GM23248 (cell line): ENCODE data around the gene SHISA5. TPM values are rescaled to one million over a fixed set of nuclear protein-coding genes. Genes with fewer than 3 reads are reported as not detected.
A peak's percentile ranks its signal among the peaks of the same experiment; 100 is the strongest.
"Not testable (repeated sequence)": the region's sequence is repeated elsewhere in the genome, so short reads cannot be mapped to it uniquely, and the experiment has no call there.

Experiments
- DNase-seq: peaks from one replicate; pipeline ENCODE4 v3.0.0-alpha.2; 2015
- H2AFZ ChIP-seq: fragments of 200-600 bp; sonication (generic); 2 replicates; pipeline ENCODE4 v1.6.1; 2016; ENCODE audit warnings: antibody characterized with exemption
- H3F3A ChIP-seq: fragments of 200-600 bp; sonication (generic); 2 replicates; pipeline ENCODE4 v1.6.1; 2016; ENCODE audit warnings: mild to moderate bottlenecking, antibody characterized with exemption, mixed run types; ENCODE audit not compliant: insufficient read depth
- H3K27ac ChIP-seq: fragments of 200-600 bp; sonication (generic); 2 replicates; pipeline ENCODE4 v1.5.1; 2016; ENCODE audit warnings: mild to moderate bottlenecking
- H3K27me3 ChIP-seq: fragments of 200-600 bp; sonication (generic); replicated peaks from 2 replicates; pipeline ENCODE4 v1.6.1; 2016; ENCODE audit warnings: mild to moderate bottlenecking; ENCODE audit not compliant: insufficient read depth
- H3K36me3 ChIP-seq: fragments of 200-600 bp; sonication (generic); 2 replicates; pipeline ENCODE4 v1.6.1; 2016; ENCODE audit warnings: low read depth, mild to moderate bottlenecking
- H3K4me1 ChIP-seq: fragments of 200-600 bp; sonication (generic); 2 replicates; pipeline ENCODE4 v1.6.1; 2016; ENCODE audit warnings: mild to moderate bottlenecking; ENCODE audit not compliant: insufficient read depth
- H3K4me2 ChIP-seq: fragments of 200-600 bp; sonication (generic); one replicate; pipeline ENCODE4 v1.6.1; 2016; ENCODE audit warnings: mild to moderate bottlenecking; ENCODE audit not compliant: unreplicated experiment
- H3K4me3 ChIP-seq: fragments of 200-600 bp; sonication (generic); 2 replicates; pipeline ENCODE4 v1.5.1; 2016; ENCODE audit warnings: mild to moderate bottlenecking
- H3K79me2 ChIP-seq: fragments of 200-600 bp; sonication (generic); 2 replicates; pipeline ENCODE4 v1.6.1; 2016; ENCODE audit warnings: mild to moderate bottlenecking; ENCODE audit not compliant: insufficient read depth
- H3K9ac ChIP-seq: fragments of 200-600 bp; sonication (generic); 2 replicates; pipeline ENCODE4 v1.6.1; 2016; ENCODE audit warnings: mild to moderate bottlenecking
- H3K9me2 ChIP-seq: fragments of 200-600 bp; sonication (generic); 2 replicates; pipeline ENCODE4 v1.6.1; 2016; ENCODE audit warnings: mixed run types, mild to moderate bottlenecking, moderate library complexity; ENCODE audit not compliant: insufficient read depth
- H3K9me3 ChIP-seq: fragments of 200-600 bp; sonication (generic); one replicate; pipeline ENCODE4 v1.6.1; 2017; ENCODE audit warnings: low read depth
- H4K20me1 ChIP-seq: fragments of 200-600 bp; sonication (generic); 2 replicates; pipeline ENCODE4 v1.6.0; 2016; ENCODE audit not compliant: insufficient read depth
- EZH2 ChIP-seq: fragments of 200-600 bp; sonication (generic); IDR thresholded peaks from 2 replicates; pipeline ENCODE4 v1.6.1; 2018; ENCODE audit warnings: antibody characterized with exemption, mild to moderate bottlenecking; ENCODE audit not compliant: insufficient read depth, poor library complexity, severe bottlenecking
- EZH2phosphoT487 ChIP-seq: fragments of 200-600 bp; sonication (generic); IDR thresholded peaks from 2 replicates; pipeline ENCODE4 v1.6.1; 2018; ENCODE audit warnings: antibody characterized with exemption, moderate library complexity, mild to moderate bottlenecking, low read depth; ENCODE audit not compliant: insufficient read depth
- WGBS, 2 experiments: methylation state at CpG; one replicate each; pipeline ENCODE4 v1.1.6; 2015 to 2017; ENCODE audit warnings: low lambda C conversion rate in 2 of 2, low coverage in 1 of 2; ENCODE audit errors: missing lambda C conversion rate in 2 of 2; 5-methylcytosine and 5-hydroxymethylcytosine counted together
- in situ Hi-C: fragments of 300-500 bp; cut with MboI; formaldehyde crosslinking; loops from 2 replicates; pipeline ENCODE4 v1.15.0; 2020
- polyA plus RNA-seq: library from polyadenylated mRNA; unstranded; fragments of >200 nt; fragmentation: Nextera tagmentation; extraction: Ambion mirVana; gene quantifications from 2 replicates; pipeline ENCODE4 v1.2.1, GENCODE V29; 2016
- total RNA-seq: library from RNA; depleted of rRNA; stranded (reverse); fragments of >200 nt; shearing (Covaris generic); gene quantifications from 2 replicates; pipeline ENCODE4 v1.2.3, GENCODE V29; 2014; rRNA removed

SHISA5 gene, protein sequence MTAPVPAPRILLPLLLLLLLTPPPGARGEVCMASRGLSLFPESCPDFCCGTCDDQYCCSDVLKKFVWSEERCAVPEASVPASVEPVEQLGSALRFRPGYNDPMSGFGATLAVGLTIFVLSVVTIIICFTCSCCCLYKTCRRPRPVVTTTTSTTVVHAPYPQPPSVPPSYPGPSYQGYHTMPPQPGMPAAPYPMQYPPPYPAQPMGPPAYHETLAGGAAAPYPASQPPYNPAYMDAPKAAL
- total RNA-seq: 153 and 154 TPM in 2 replicates
- polyA plus RNA-seq: 215 and 223 TPM in 2 replicates

- Histone ChIP-seq H3F3A (peaks cover 11% of the 10 kb centered on the region), H3K79me2 (peaks cover 16% of the 10 kb centered on the region), H2AFZ (peak within 1 kb of the TSS; percentile 77), H3K36me3 (no peaks in the 10 kb centered on the region), H3K27me3 (no peaks in the 10 kb centered on the region), H3K4me1 (peaks cover 18% of the 10 kb centered on the region), H3K27ac (peak within 1 kb of the TSS; percentile 63), H3K9me3 (no peaks in the 10 kb centered on the region), H3K4me2 (peak within 1 kb of the TSS; percentile 83), H4K20me1 (no peaks in the 10 kb centered on the region), H3K9ac (peak within 1 kb of the TSS; percentile 86), H3K4me3 (peak within 1 kb of the TSS; percentile 79), H3K9me2 (no peaks in the 10 kb centered on the region)
- in situ Hi-C loops: no loop called here
- peak; percentile 78 for DNase-seq
- TF ChIP-seq EZH2phosphoT487 (no peak), EZH2 (no peak)
- 2 to 3% methylated on average over 18 to 65 of the region's 66 CpGs for WGBS, 2 experiments
Measured at GRCh38 chr3:48504051-48504946, at the start of gene SHISA5. Gene SHISA5, minus strand, starts transcription at chr3:48504174. Its CDS starts 80 bp downstream, at chr3:48504094.

DNA sequence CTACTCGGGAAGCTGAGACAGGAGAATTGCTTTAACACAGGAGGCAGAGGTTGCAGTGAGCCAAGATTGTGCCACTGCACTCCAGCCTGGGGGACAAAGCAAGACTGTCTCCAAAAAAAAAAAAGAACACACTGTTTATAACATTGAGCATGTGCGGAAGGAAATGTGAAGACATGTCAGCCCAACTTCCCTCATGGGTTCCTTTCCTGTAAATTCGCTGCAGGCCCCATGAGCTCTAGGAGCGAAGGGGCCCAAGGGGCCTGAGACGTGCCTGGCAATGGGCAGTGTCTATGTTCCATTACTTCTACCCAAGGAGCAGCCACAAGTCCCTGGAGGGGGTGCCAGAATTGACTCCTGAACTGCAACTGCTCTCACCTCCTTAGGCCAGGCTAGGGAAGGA lies 49.4 kb upstream of the SHISA5 start:
- Histone ChIP-seq H2AFZ (no peak overlapping the region), H4K20me1 (no peaks in the 10 kb centered on the region), H3K79me2 (peaks cover 10% of the 10 kb centered on the region), H3K27ac (no peak overlapping the region), H3K4me2 (no peak overlapping the region), H3K9me2 (no peaks in the 10 kb centered on the region), H3K4me3 (no peak overlapping the region), H3K36me3 (no peaks in the 10 kb centered on the region), H3K9me3 (no peaks in the 10 kb centered on the region), H3K9ac (no peak overlapping the region), H3K27me3 (no peaks in the 10 kb centered on the region), H3K4me1 (peaks cover 5% of the 10 kb centered on the region; the same call in 1 of the 2 replicates), H3F3A (0 out of 2 replicates have a peak, but pooled peaks cover 6% of the 10 kb centered on the region)
- WGBS, 2 experiments: 83 to 84% methylated on average over 4 to 5 of the region's 5 CpGs
- in situ Hi-C loops: loop anchor here (5.0 kb wide), 1 partner anchor 86 kb away; a partner anchor contains a TSS
- no peak for DNase-seq
- no peak for TF ChIP-seq EZH2phosphoT487
- no peak for TF ChIP-seq EZH2

DNA sequence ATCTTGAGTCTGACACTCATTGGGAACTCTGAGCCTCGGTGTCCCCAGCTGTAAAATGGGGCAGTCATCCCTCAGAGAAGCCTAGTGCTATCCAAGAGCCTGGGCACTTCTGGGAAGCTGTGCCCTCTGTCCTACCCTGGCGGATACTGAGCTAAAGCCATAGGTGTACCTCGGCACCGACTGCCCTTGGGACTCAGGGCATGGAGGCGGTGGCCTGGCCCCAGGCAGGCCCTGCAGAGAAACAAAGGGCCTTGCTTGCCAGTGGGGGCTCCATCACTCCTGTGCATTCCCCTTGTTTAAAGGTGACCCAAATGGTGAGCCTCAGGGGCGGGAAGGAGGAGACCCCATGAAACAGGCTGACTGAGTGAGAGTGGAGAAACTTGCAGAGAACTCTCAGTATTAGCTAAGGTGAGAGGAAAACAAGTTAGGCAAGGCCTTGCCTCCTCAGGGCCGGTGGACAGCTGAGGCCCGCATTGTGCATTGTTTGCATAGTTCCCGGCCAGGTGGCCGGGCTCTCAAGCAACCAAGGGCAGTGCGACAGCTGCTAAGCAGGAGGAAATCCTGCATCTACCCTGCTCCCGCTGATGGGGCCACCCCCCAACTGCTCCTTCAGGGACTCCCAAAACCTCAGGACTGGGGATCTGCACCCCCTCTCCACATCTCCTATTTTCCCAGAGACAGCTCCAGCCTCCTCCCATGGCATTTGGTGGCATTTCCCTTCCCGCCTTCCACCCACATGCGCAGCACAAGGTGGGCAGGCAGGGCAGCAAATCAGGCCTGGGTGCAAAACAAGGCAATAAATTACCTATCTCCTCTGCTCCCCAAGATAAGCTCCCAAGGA lies 48.4 kb upstream of the SHISA5 start:
- in situ Hi-C loops: loop anchor here (5.0 kb wide), 1 partner anchor 85 kb away; a partner anchor contains a TSS
- Histone ChIP-seq H3K9me3 (no peaks in the 10 kb centered on the region), H3K27ac (no peak overlapping the region), H3K9me2 (no peaks in the 10 kb centered on the region), H3K79me2 (peaks cover 10% of the 10 kb centered on the region), H3K9ac (no peak overlapping the region), H3K4me1 (no peaks in the 10 kb centered on the region), H3K4me2 (no peak overlapping the region), H3F3A (0 out of 2 replicates have a peak, but pooled peaks cover 6% of the 10 kb centered on the region), H3K36me3 (no peaks in the 10 kb centered on the region), H4K20me1 (no peaks in the 10 kb centered on the region), H3K27me3 (no peaks in the 10 kb centered on the region), H3K4me3 (no peak overlapping the region), H2AFZ (no peak overlapping the region)
- no peak for DNase-seq
- 86 to 90% methylated on average over 14 of the region's 14 CpGs for WGBS, 2 experiments
- TF ChIP-seq EZH2: no peak
- no peak for TF ChIP-seq EZH2phosphoT487

GRCh38 chr3:48551651-48552050 lies 47.7 kb upstream of the SHISA5 start:
- H3K9ac ChIP-seq, H2AFZ ChIP-seq, H3K4me3 ChIP-seq, DNase-seq, H3K9me3 ChIP-seq, H3F3A ChIP-seq, H3K27ac ChIP-seq, H3K9me2 ChIP-seq, H3K4me1 ChIP-seq, H3K27me3 ChIP-seq, H3K36me3 ChIP-seq, H4K20me1 ChIP-seq, H3K4me2 ChIP-seq: not testable (repeated sequence)
- in situ Hi-C loops: loop anchor here (5.0 kb wide), 1 partner anchor 84 kb away; a partner anchor contains a TSS
- H3K79me2 ChIP-seq: peaks cover 10% of the 10 kb centered on the region
- 89 to 92% methylated on average over 7 of the region's 7 CpGs for WGBS, 2 experiments
